ENCODE measurements around the gene KRT79.

The KRT79 gene

GRCh38 chr12:52817699-52818238, 16.3 kb downstream of the KRT79 start:
- DNase-seq: no peak

- no peak for DNase-seq
Observed at GRCh38 chr12:52817003-52817698, 17.0 kb downstream of the KRT79 start.

- no peak for DNase-seq
Observed at GRCh38 chr12:52815676-52816588, 18.2 kb downstream of the KRT79 start.

- DNase-seq: no peak
Observed at GRCh38 chr12:52815161-52815560, 18.9 kb downstream of the KRT79 start.

- DNase-seq: no peak
Observed at GRCh38 chr12:52814710-52815155, 19.4 kb downstream of the KRT79 start.

GRCh38 chr12:52813885-52814709, 20.0 kb downstream of the KRT79 start, which contains the start of gene KRT4:
KRT4 (minus strand) TSS chr12:52814116; CDS start chr12:52814058, 58 bp downstream.
- DNase-seq: no peak

GRCh38 chr12:52813203-52813819, 20.8 kb downstream of the KRT79 start:
- DNase-seq: no peak

- DNase-seq: no peak
Observed at GRCh38 chr12:52812749-52813148, 21.4 kb downstream of the KRT79 start.

- no peak for DNase-seq
Observed at GRCh38 chr12:52812073-52812400, 22.1 kb downstream of the KRT79 start.

GRCh38 chr12:52811191-52812072, 22.7 kb downstream of the KRT79 start:
- no peak for DNase-seq

GRCh38 chr12:52810554-52810953, 23.6 kb downstream of the KRT79 start:
- DNase-seq: no peak

GRCh38 chr12:52809166-52809565, 24.9 kb downstream of the KRT79 start:
- no peak for DNase-seq

- DNase-seq: no peak
Observed at GRCh38 chr12:52808573-52809160, 25.4 kb downstream of the KRT79 start.

- DNase-seq: no peak
Observed at GRCh38 chr12:52807544-52808470, 26.3 kb downstream of the KRT79 start.

- DNase-seq: no peak
Observed at GRCh38 chr12:52806821-52807543, 27.1 kb downstream of the KRT79 start.

GRCh38 chr12:52806169-52806811, 27.8 kb downstream of the KRT79 start:
- no peak for DNase-seq

GRCh38 chr12:52805739-52806138, 28.4 kb downstream of the KRT79 start:
- no peak for DNase-seq

GRCh38 chr12:52805000-52805399, 29.1 kb downstream of the KRT79 start:
- DNase-seq: no peak

GRCh38 chr12:52802442-52802841, 31.7 kb downstream of the KRT79 start:
- no peak for DNase-seq
